ENCODE measurements around the gene MIF. TPM values are rescaled to one million over a fixed set of nuclear protein-coding genes. Genes with fewer than 3 reads are reported as not detected.

MIF gene
- total RNA-seq, 1 experiment from 2014 or later = 1,068 TPM

GRCh38 chr22:23847310-23847920, 46.8 kb upstream of the MIF start:
- Histone ChIP-seq H2BK120ac (ENCODE audit: low read depth, low read length, poor library complexity, severe bottlenecking) (no peak overlapping the region), H3K14ac (ENCODE audit: insufficient read depth, low read length) (no peak overlapping the region), H2BK20ac (ENCODE audit: low read depth, low read length, poor library complexity, severe bottlenecking) (no peak overlapping the region), H4K8ac (replicated peaks; ENCODE audit: insufficient read length, low read depth, low read length) (no peak overlapping the region), H4K91ac (ENCODE audit: insufficient read length, low read depth, low read length) (no peak overlapping the region), H3K27ac (ENCODE audit: insufficient read length, low read depth, low read length) (no peak overlapping the region), H3K27me3 (ENCODE audit: insufficient read depth, low read length) (no peaks in the 10 kb centered on the region), H3T11ph (ENCODE audit: low read length) (no peak overlapping the region), H2AFZ (ENCODE audit: low read length) (no peak overlapping the region), H3K23ac (ENCODE audit: insufficient read length, low read depth, low read length) (no peak overlapping the region), H3K79me1 (ENCODE audit: insufficient read depth, low read depth, low read length, poor library complexity, severe bottlenecking) (no peaks in the 10 kb centered on the region), H3K79me2 (ENCODE audit: insufficient read depth, low read length) (no peaks in the 10 kb centered on the region), H3K4ac (ENCODE audit: low read depth, low read length) (no peak overlapping the region), H3K9ac (ENCODE audit: extremely low read depth, insufficient read length, low read length) (no peak overlapping the region), H2BK15ac (ENCODE audit: low read depth, low read length) (no peak overlapping the region), H3K56ac (ENCODE audit: insufficient read length, low read depth, low read length) (no peak overlapping the region), H3K4me1 (ENCODE audit: insufficient read depth, low read length) (no peaks in the 10 kb centered on the region; the same call in 1 of the 2 replicates), H3K18ac (ENCODE audit: insufficient read length, low read depth, low read length) (no peak overlapping the region), H4K20me1 (ENCODE audit: control insufficient read depth, insufficient read depth, insufficient read length) (no peaks in the 10 kb centered on the region), H3K23me2 (ENCODE audit: insufficient read length, low read depth, low read length, poor library complexity, severe bottlenecking) (peaks cover 3% of the 10 kb centered on the region), H3K4me2 (ENCODE audit: insufficient read depth, insufficient read length, low read length) (no peak overlapping the region), H2BK5ac (ENCODE audit: insufficient read length, low read length) (no peak overlapping the region), H2BK12ac (ENCODE audit: insufficient read length, low read depth, low read length) (no peak overlapping the region), H4K5ac (ENCODE audit: insufficient read length, low read depth, low read length) (no peak overlapping the region), H3K9me3 (ENCODE audit: control insufficient read depth, low read depth, low read length) (no peaks in the 10 kb centered on the region), H2AK5ac (ENCODE audit: insufficient read length, low read length) (no peak overlapping the region)
- WGBS (ENCODE audit: extremely low coverage, insufficient read length, low lambda C conversion rate) = no CpG with 5 or more reads among the region's 18 CpGs
- Mint-ChIP-seq H3K36me3 (ENCODE audit: insufficient read depth in 1 of 3, low read depth in 3 of 3) (no peaks in the 10 kb centered on the region), H3K4me1 (peaks cover 27 to 44% of the 10 kb centered on the region in 2 experiments), H3K27ac (no peak overlapping the region), H3K9me3 (no peaks in the 10 kb centered on the region; a peak in 1 of 5 replicates), H3K4me3 (peak overlapping the region in 1 of 2 experiments; percentile 17; a peak in 1 of 5 replicates), H3K27me3 (ENCODE audit: low read depth) (peaks cover 21% of the 10 kb centered on the region)
- TF ChIP-seq, protein P1, sequence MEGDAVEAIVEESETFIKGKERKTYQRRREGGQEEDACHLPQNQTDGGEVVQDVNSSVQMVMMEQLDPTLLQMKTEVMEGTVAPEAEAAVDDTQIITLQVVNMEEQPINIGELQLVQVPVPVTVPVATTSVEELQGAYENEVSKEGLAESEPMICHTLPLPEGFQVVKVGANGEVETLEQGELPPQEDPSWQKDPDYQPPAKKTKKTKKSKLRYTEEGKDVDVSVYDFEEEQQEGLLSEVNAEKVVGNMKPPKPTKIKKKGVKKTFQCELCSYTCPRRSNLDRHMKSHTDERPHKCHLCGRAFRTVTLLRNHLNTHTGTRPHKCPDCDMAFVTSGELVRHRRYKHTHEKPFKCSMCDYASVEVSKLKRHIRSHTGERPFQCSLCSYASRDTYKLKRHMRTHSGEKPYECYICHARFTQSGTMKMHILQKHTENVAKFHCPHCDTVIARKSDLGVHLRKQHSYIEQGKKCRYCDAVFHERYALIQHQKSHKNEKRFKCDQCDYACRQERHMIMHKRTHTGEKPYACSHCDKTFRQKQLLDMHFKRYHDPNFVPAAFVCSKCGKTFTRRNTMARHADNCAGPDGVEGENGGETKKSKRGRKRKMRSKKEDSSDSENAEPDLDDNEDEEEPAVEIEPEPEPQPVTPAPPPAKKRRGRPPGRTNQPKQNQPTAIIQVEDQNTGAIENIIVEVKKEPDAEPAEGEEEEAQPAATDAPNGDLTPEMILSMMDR (conservative IDR thresholded peaks at IDR 0.05) = no peak
- no peak for DNase-seq
